ENCODE measurements around the gene TOM1L1.
"Not testable (repeated sequence)": the region's sequence is repeated elsewhere in the genome, so short reads cannot be mapped to it uniquely, and the experiment has no call there.

TOM1L1 gene

GRCh38 chr17:54864070-54864469, 36.6 kb upstream of the TOM1L1 start:
- no peak for TF ChIP-seq CTCF (IDR thresholded peaks at IDR 0.05; ENCODE audit: low read depth, low read length, missing control alignments)
- in situ Hi-C loops (cut with HindIII; ENCODE audit: low pct_ligation_motif_present, low sequenced_read_pairs) = no loop called here
- no peak overlapping the region for H3K4me3 ChIP-seq (ENCODE audit: low read depth, low read length)
- no peaks in the 10 kb centered on the region for H3K27me3 ChIP-seq (replicated peaks)
- no peak overlapping the region for H3K27ac ChIP-seq
- H3K36me3 ChIP-seq (replicated peaks) = no peaks in the 10 kb centered on the region
- DNase-seq = no peak

DNA sequence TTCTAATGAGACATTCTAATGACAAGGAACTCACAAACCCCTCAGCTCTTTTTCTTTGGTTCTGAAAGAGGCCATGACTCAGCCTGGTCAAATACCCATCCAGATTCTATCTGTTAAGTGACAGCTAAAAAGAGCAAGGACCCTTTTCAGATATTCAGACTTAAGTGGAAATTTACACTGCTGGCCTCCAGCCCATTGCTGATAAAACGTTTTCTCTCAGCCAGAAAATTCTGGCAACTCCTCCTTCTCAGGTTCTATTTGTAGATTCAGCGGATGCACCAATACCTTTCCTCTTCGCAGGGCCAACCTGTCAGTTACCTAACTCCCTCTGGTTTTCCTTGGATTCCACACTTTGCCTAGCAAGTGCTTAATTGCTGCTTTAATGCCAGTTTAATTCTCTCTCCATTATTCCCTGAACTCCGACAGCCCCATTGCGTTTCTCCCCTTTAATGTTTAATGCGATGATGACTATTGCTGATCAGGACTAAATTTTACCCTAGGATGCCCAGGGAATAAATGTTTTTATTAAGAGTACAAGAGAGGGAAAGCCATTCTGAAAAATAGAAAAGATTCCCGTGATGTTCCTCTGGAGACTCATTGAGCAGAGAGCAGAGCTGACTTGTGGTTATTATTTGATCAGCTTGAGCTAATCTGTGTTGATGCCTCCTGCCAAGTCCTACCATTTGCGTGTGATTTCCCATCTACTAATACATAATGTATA, 35.9 kb upstream of the TOM1L1 start:
- no peak overlapping the region for H3K4me3 ChIP-seq (ENCODE audit: low read depth, low read length)
- H3K27me3 ChIP-seq (replicated peaks) = no peaks in the 10 kb centered on the region
- no peak for DNase-seq
- no peak for TF ChIP-seq CTCF (IDR thresholded peaks at IDR 0.05; ENCODE audit: low read depth, low read length, missing control alignments)
- in situ Hi-C loops (cut with HindIII; ENCODE audit: low pct_ligation_motif_present, low sequenced_read_pairs) = no loop called here
- H3K36me3 ChIP-seq (replicated peaks) = no peaks in the 10 kb centered on the region
- no peak overlapping the region for H3K27ac ChIP-seq

- no peaks in the 10 kb centered on the region for H3K27me3 ChIP-seq (replicated peaks)
- no peak for TF ChIP-seq CTCF (IDR thresholded peaks at IDR 0.05; ENCODE audit: low read depth, low read length, missing control alignments)
- in situ Hi-C loops (cut with HindIII; ENCODE audit: low pct_ligation_motif_present, low sequenced_read_pairs) = no loop called here
- no peak for DNase-seq
- no peak overlapping the region for H3K4me3 ChIP-seq (ENCODE audit: low read depth, low read length)
- H3K27ac ChIP-seq = no peak overlapping the region
- no peaks in the 10 kb centered on the region for H3K36me3 ChIP-seq (replicated peaks)
Observed at GRCh38 chr17:54867634-54868033, 33.0 kb upstream of the TOM1L1 start.

GRCh38 chr17:54870671-54871175, 29.9 kb upstream of the TOM1L1 start:
- no peak for DNase-seq
- in situ Hi-C loops (cut with HindIII; ENCODE audit: low pct_ligation_motif_present, low sequenced_read_pairs) = no loop called here
- no peak overlapping the region for H3K27ac ChIP-seq
- H3K36me3 ChIP-seq (replicated peaks) = no peaks in the 10 kb centered on the region
- TF ChIP-seq CTCF (IDR thresholded peaks at IDR 0.05; ENCODE audit: low read depth, low read length, missing control alignments) = no peak
- H3K4me3 ChIP-seq (ENCODE audit: low read depth, low read length) = no peak overlapping the region
- no peaks in the 10 kb centered on the region for H3K27me3 ChIP-seq (replicated peaks)

- DNase-seq; H3K36me3 ChIP-seq (replicated peaks); H3K4me3 ChIP-seq (ENCODE audit: low read depth, low read length); in situ Hi-C loops (cut with HindIII; ENCODE audit: low pct_ligation_motif_present, low sequenced_read_pairs); H3K27me3 ChIP-seq (replicated peaks); H3K27ac ChIP-seq: not testable (repeated sequence)
Observed at GRCh38 chr17:54875906-54876305, 24.7 kb upstream of the TOM1L1 start.

GRCh38 chr17:54876656-54877195, 23.9 kb upstream of the TOM1L1 start:
- Histone ChIP-seq H3K27ac (no peak overlapping the region), H3K4me3 (ENCODE audit: low read depth, low read length) (no peak overlapping the region), H3K36me3 (replicated peaks) (no peaks in the 10 kb centered on the region), H3K27me3 (replicated peaks) (no peaks in the 10 kb centered on the region)
- no peak for DNase-seq
- in situ Hi-C loops (cut with HindIII; ENCODE audit: low pct_ligation_motif_present, low sequenced_read_pairs) = no loop called here
- no peak for TF ChIP-seq CTCF (IDR thresholded peaks at IDR 0.05; ENCODE audit: low read depth, low read length, missing control alignments)
